Activated B cell treated with CpG ODN at 0.5 μM for 24 hours (primary cell): ENCODE measurements around the gene NDUFA5. TPM values are rescaled to one million over a fixed set of nuclear protein-coding genes. Genes with fewer than 3 reads are reported as not detected.

Source experiments
- ATAC-seq: fragments of 200-7000 bp; cut with Tn5 transposase; one replicate; pipeline ENCODE4 v1.10.0; 2021; ENCODE audit warnings: low read depth, mild to moderate bottlenecking, moderate library complexity
- CTCF ChIA-PET: fragments of 350-600 bp; sonication (Branson Sonifier 250); formaldehyde crosslinking; loops from one replicate; lab custom pipeline; 2021; ENCODE audit warnings: antibody characterized with exemption; lab: Charles Lee
- POLR2A ChIA-PET: fragments of 350-600 bp; sonication (Branson Sonifier 250); formaldehyde crosslinking; loops from one replicate; lab custom pipeline; 2021; ENCODE audit warnings: antibody characterized with exemption; lab: Charles Lee
- DNase-seq: peaks from one replicate; pipeline ENCODE4 v3.0.0; 2022
- H3K27ac Mint-ChIP-seq: one replicate; pipeline ENCODE4 v1.8.0; 2020; ENCODE audit warnings: mixed read lengths
- H3K27me3 Mint-ChIP-seq: one replicate; pipeline ENCODE4 v1.8.0; 2021; ENCODE audit warnings: mixed read lengths
- H3K36me3 Mint-ChIP-seq: one replicate; pipeline ENCODE4 v1.8.0; 2021; ENCODE audit warnings: low read depth, mixed read lengths
- H3K4me1 Mint-ChIP-seq: one replicate; pipeline ENCODE4 v1.8.0; 2021; ENCODE audit warnings: mixed read lengths
- H3K4me3 Mint-ChIP-seq: one replicate; pipeline ENCODE4 v1.8.0; 2020; ENCODE audit warnings: mild to moderate bottlenecking, mixed read lengths
- H3K9me3 Mint-ChIP-seq: one replicate; pipeline ENCODE4 v1.8.0; 2020; ENCODE audit warnings: mixed read lengths
- intact Hi-C: fragments of 100-400 bp; cut with micrococcal nuclease; formaldehyde crosslinking; loops from one replicate; pipeline ENCODE4 v1.15.1; 2024
- total RNA-seq: library from RNA; stranded (reverse); gene quantifications from 2 replicates; pipeline ENCODE4 v1.2.3, GENCODE V29; 2022
- TF ChIP-seq, protein P1 (sequence below): fragments of 200-600 bp; IDR thresholded peaks from one replicate; pipeline ENCODE4 v1.8.0; 2022; ENCODE audit warnings: antibody characterized with exemption, mild to moderate bottlenecking

NDUFA5 gene
- total RNA-seq, 1 donor from 2014 or later, result 54.3 TPM

DNA sequence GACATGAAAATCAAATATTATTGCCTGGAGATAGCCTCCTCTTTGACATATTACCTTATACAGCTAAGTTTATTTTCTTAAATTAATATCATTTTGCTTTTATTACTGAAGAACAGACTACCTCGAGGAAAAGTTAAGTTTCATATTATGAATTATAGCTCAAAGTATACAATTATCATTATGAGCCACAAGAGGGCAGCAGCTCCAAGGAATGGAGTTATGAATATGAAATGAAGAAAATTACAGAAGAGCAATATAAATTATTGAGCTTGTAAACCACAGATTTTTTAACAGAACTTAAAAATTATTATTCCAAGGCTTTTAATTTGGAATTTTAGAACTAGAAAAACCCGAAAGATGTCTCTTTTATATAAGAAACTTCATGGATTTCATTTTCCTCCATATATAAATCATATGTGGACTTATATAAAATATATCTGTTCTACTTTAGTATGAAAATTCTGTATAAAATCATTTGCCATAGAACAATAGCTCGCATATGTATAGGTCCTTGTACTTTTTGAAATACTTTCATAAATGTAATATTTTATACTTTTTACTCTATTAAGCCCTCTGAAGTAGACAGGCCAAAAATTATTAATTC lies 63.3 kb downstream of the NDUFA5 start:
- ChIA-PET POLR2A (no interaction called here), CTCF (interaction anchor here (0.8 to 1.6 kb wide), 17 partner anchors 9 to 379 kb away, joined by 3 to 14 read pairs (median 4); partner anchors contain the start of gene IQUB)
- TF ChIP-seq, protein P1, sequence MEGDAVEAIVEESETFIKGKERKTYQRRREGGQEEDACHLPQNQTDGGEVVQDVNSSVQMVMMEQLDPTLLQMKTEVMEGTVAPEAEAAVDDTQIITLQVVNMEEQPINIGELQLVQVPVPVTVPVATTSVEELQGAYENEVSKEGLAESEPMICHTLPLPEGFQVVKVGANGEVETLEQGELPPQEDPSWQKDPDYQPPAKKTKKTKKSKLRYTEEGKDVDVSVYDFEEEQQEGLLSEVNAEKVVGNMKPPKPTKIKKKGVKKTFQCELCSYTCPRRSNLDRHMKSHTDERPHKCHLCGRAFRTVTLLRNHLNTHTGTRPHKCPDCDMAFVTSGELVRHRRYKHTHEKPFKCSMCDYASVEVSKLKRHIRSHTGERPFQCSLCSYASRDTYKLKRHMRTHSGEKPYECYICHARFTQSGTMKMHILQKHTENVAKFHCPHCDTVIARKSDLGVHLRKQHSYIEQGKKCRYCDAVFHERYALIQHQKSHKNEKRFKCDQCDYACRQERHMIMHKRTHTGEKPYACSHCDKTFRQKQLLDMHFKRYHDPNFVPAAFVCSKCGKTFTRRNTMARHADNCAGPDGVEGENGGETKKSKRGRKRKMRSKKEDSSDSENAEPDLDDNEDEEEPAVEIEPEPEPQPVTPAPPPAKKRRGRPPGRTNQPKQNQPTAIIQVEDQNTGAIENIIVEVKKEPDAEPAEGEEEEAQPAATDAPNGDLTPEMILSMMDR, result peak; percentile 90
- H3K27me3 Mint-ChIP-seq, result peaks cover 11% of the 10 kb centered on the region
- no peak overlapping the region for H3K4me3 Mint-ChIP-seq
- H3K9me3 Mint-ChIP-seq, result peaks cover 3% of the 10 kb centered on the region
- H3K4me1 Mint-ChIP-seq, result peaks cover 2% of the 10 kb centered on the region
- ATAC-seq (peak; percentile 37), DNase-seq (no peak)
- H3K36me3 Mint-ChIP-seq, result no peaks in the 10 kb centered on the region
- intact Hi-C loops, result loop anchor here (1.0 to 10.0 kb wide), 6 partner anchors 43 to 1362 kb away; no protein-coding TSS in a partner anchor
- no peak overlapping the region for H3K27ac Mint-ChIP-seq

DNA sequence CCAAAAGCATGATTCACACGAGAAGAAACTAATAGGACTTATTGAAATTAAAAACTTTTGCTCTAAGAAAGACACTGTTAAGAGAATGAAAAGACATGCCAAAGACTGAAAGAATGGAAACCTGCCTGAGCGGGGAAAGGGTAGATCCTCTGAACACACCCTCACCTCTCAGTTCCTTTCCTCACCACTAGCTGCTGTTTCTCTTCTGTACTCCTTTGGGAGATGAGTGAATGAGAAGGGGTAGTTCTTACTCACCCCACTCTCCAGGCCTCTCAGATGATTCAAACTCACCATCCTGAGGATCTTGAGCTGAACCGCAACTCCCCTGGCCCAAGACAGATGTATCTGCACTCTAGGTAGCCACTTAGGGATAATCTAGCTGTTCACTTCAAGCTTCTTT lies 65.1 kb downstream of the NDUFA5 start:
- POLR2A ChIA-PET, result no interaction called here
- CTCF ChIA-PET, result interaction anchor here (1.1 to 1.4 kb wide), 5 partner anchors 10 to 379 kb away, joined by 3 to 4 read pairs (median 3); partner anchors contain the start of gene NDUFA5
- Mint-ChIP-seq H3K27ac (no peak overlapping the region), H3K36me3 (no peaks in the 10 kb centered on the region), H3K9me3 (peaks cover 3% of the 10 kb centered on the region), H3K27me3 (peaks cover 8% of the 10 kb centered on the region), H3K4me1 (peaks cover 2% of the 10 kb centered on the region), H3K4me3 (no peak overlapping the region)
- peak; percentile 37 for ATAC-seq
- TF ChIP-seq, protein P1, result no peak
- intact Hi-C loops, result loop anchor here (10.0 kb wide), 1 partner anchor 142 kb away; no protein-coding TSS in a partner anchor
- DNase-seq, result no peak

Other genes starting within 250 kb of the NDUFA5 start
- 0.11 and 0.15 TPM in 2 replicates for gene IQUB, start 23.2 kb downstream of the NDUFA5 start, total RNA-seq
- gene ASB15, start 44.0 kb upstream of the NDUFA5 start, total RNA-seq, result not detected in 2 replicates
- not detected in 2 replicates for gene LMOD2, start 98.0 kb upstream of the NDUFA5 start, total RNA-seq
- gene WASL, start 191.2 kb upstream of the NDUFA5 start, total RNA-seq, result 5.5 and 6.9 TPM in 2 replicates